Subcutaneous abdominal adipose tissue (tissue), 5 donors: ENCODE results near the gene ATP9B.

Experiments used
- H3K27ac ChIP-seq: one replicate; pipeline ENCODE4 v1.7.0; 2013; ENCODE audit warnings: low read depth, mild to moderate bottlenecking, inconsistent platforms, low read length, moderate library complexity
- H3K27me3 ChIP-seq, 5 donors: one replicate each; pipeline ENCODE4 v1.7.0; 2013; ENCODE audit warnings: low read length in 5 of 5, inconsistent platforms in 1 of 5; ENCODE audit not compliant: control insufficient read depth in 5 of 5, insufficient read depth in 4 of 5
- H3K36me3 ChIP-seq, 5 donors: one replicate each; pipeline ENCODE4 v1.7.0; 2013; ENCODE audit warnings: low read length in 5 of 5; ENCODE audit not compliant: control insufficient read depth in 5 of 5, insufficient read depth in 5 of 5
- H3K4me1 ChIP-seq, 5 donors: one replicate each; pipeline ENCODE4 v1.7.0; 2013; ENCODE audit warnings: low read length in 5 of 5, mild to moderate bottlenecking in 3 of 5, moderate library complexity in 1 of 5; ENCODE audit not compliant: control insufficient read depth in 5 of 5, insufficient read depth in 5 of 5
- H3K4me3 ChIP-seq, 5 donors: one replicate each; pipeline ENCODE4 v1.7.0; 2013; ENCODE audit warnings: low read length in 5 of 5, low read depth in 1 of 5
- H3K9ac ChIP-seq, 5 donors: one replicate each; pipeline ENCODE4 v1.7.0; 2013; ENCODE audit warnings: low read length in 5 of 5, mild to moderate bottlenecking in 4 of 5, moderate library complexity in 3 of 5
- H3K9me3 ChIP-seq, 5 donors: one replicate each; pipeline ENCODE4 v1.7.0; 2013; ENCODE audit warnings: low read length in 5 of 5; ENCODE audit not compliant: control insufficient read depth in 5 of 5
- donor health status: healthy.
- donor health status: healthy.
- donor health status: healthy.
- donor health status: healthy.
- donor health status: healthy.

The ATP9B gene

DNA sequence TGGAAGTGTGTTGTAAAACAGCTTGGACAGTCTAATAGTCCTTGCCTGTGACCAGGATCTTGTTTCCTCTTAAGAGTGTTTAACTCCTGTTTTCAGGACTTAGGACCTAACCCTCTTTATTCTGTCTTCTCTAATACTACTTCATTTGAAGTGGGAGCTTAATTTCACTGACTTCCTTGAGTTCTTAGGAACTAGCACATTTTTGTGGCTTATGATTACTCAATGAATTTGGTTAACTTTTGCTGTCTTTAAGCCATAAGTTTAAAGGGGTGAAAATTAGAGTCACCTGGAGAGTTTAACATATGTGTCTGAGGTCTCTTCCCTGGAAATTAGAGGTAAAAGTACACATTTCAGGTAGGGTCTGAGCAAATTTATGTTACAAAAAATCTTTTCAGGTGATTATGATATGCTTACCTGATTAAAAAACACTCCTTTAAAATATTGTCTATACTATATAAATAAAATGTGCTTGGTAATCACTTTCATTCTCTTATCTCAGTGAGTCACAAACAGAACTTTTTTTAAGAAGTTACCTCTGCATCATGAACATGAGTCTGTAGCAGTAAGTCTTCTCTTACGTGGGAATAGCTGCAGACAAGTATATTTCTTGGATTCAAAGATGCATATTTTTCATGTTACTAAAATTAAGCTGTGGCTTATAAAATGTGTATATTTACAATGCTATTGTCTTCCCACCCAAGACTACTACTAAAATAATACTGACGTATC lies 52.7 kb downstream of the ATP9B start:
- peaks cover 3 to 18% (median 5%) of the 10 kb centered on the region in 5 donors for H3K36me3 ChIP-seq
- H3K9me3 ChIP-seq, result no peaks in the 10 kb centered on the region
- H3K4me1 ChIP-seq, result peaks cover 3 to 15% (median 10%) of the 10 kb centered on the region in 5 donors
- no peak overlapping the region for H3K27ac ChIP-seq
- no peak overlapping the region for H3K9ac ChIP-seq
- H3K4me3 ChIP-seq, result no peak overlapping the region
- no peaks in the 10 kb centered on the region for H3K27me3 ChIP-seq

GRCh38 chr18:79123948-79124347 lies 54.8 kb downstream of the ATP9B start:
- no peaks in the 10 kb centered on the region for H3K27me3 ChIP-seq
- no peaks in the 10 kb centered on the region for H3K9me3 ChIP-seq
- no peak overlapping the region for H3K4me3 ChIP-seq
- H3K27ac ChIP-seq, result no peak overlapping the region
- no peak overlapping the region for H3K9ac ChIP-seq
- peaks cover 9 to 25% (median 10%) of the 10 kb centered on the region in 5 donors for H3K36me3 ChIP-seq
- H3K4me1 ChIP-seq, result peaks cover 3 to 6% (median 4%) of the 10 kb centered on the region in 5 donors

DNA sequence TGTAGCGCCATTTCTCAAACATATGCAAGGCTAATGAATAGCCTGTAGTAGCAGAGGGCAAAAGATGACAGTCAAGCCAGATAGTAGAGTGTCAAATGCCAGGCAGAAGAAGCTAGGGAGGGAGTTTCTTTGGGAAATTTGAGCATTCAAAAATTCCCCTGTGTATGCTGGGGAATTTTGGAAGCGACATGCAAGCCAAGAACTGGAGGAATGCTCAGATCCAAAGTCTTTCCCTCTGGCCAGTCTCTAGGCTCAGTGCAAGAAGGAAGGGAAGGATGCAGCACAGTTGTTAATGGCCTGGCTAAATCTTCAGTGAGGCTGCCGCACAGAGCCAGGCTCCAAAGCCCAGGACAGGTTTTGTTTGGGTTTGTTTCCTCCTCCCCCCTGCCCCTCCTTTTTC lies 59.9 kb downstream of the ATP9B start:
- no peaks in the 10 kb centered on the region for H3K27me3 ChIP-seq
- H3K36me3 ChIP-seq, result peaks cover 7 to 21% (median 15%) of the 10 kb centered on the region in 5 donors
- peak overlapping the region; percentile 77 for H3K27ac ChIP-seq
- no peak overlapping the region for H3K9ac ChIP-seq
- no peaks in the 10 kb centered on the region for H3K9me3 ChIP-seq
- peaks cover 5 to 13% (median 9%) of the 10 kb centered on the region in 5 donors for H3K4me1 ChIP-seq
- H3K4me3 ChIP-seq, result no peak overlapping the region

DNA sequence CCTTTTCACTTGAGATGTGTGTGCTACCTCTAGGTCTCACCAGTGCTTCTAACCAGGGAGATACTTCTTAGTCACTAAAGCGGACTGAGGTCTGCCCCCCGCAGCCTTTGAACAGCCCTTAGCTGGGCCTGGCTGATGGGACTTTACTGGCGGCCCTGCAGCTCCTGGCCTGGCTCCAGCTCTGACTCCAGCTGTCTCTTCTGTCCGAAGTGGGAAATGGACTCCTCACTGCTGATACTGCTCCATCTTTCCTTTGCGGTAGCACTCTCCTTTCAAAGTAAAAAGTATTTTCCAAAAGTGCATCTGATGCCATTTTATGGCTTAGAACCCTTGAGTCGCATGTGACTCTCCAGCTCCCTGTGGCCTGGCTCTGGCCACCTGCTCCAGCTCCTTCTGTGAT lies 64.5 kb downstream of the ATP9B start:
- Histone ChIP-seq H3K36me3 (peaks cover 0 to 19% (median 12%) of the 10 kb centered on the region in 5 donors), H3K4me3 (no peak overlapping the region), H3K27me3 (no peaks in the 10 kb centered on the region), H3K9me3 (no peaks in the 10 kb centered on the region), H3K9ac (no peak overlapping the region), H3K27ac (no peak overlapping the region), H3K4me1 (peaks cover 5 to 13% (median 10%) of the 10 kb centered on the region in 5 donors)

DNA sequence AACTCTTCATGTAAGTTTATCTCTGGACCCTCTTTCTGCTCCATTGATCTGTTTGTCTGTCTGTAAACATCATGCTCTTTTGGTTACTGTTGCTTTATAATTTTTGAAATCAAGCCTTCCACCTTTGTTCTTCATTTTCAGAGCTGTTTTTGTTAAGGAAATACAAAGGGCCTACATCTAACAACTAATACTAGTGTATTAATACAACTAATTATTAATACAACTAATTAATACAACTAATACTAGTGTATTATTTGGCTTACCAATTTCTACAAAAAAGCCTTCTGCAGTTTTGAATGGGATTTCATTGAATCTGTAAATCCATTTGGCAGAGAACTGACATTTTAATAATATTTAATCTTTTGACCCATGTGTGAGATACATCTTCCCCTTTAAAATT lies 66.7 kb downstream of the ATP9B start:
- Histone ChIP-seq H3K9ac (no peak overlapping the region), H3K9me3 (no peaks in the 10 kb centered on the region), H3K27me3 (no peaks in the 10 kb centered on the region), H3K4me3 (no peak overlapping the region), H3K36me3 (peaks cover 0 to 19% (median 12%) of the 10 kb centered on the region in 5 donors), H3K27ac (no peak overlapping the region), H3K4me1 (peaks cover 0 to 5% (median 3%) of the 10 kb centered on the region in 5 donors)

GRCh38 chr18:79136742-79137141 lies 67.5 kb downstream of the ATP9B start:
- H3K4me1 ChIP-seq, result peaks cover 0 to 5% (median 3%) of the 10 kb centered on the region in 5 donors
- H3K27me3 ChIP-seq, result no peaks in the 10 kb centered on the region
- H3K36me3 ChIP-seq, result peaks cover 0 to 18% (median 12%) of the 10 kb centered on the region in 5 donors
- no peak overlapping the region for H3K4me3 ChIP-seq
- H3K9ac ChIP-seq, result no peak overlapping the region
- no peak overlapping the region for H3K27ac ChIP-seq
- H3K9me3 ChIP-seq, result no peaks in the 10 kb centered on the region

GRCh38 chr18:79139206-79139605 lies 70.0 kb downstream of the ATP9B start:
- H3K36me3 ChIP-seq, result peaks cover 0 to 7% (median 5%) of the 10 kb centered on the region in 5 donors
- H3K9me3 ChIP-seq, result no peaks in the 10 kb centered on the region
- H3K27ac ChIP-seq, result no peak overlapping the region
- no peak overlapping the region for H3K4me3 ChIP-seq
- peaks cover 0 to 5% (median 3%) of the 10 kb centered on the region in 5 donors for H3K4me1 ChIP-seq
- no peaks in the 10 kb centered on the region for H3K27me3 ChIP-seq
- H3K9ac ChIP-seq, result no peak overlapping the region

- Histone ChIP-seq H3K9ac (no peak overlapping the region), H3K36me3 (peaks cover 9 to 23% (median 12%) of the 10 kb centered on the region in 5 donors), H3K4me1 (no peaks in the 10 kb centered on the region), H3K27me3 (no peaks in the 10 kb centered on the region), H3K9me3 (no peaks in the 10 kb centered on the region), H3K27ac (no peak overlapping the region), H3K4me3 (no peak overlapping the region)
These were observed 77.8 kb downstream of the ATP9B start for GRCh38 chr18:79147014-79147413.

- Histone ChIP-seq H3K4me1 (peaks cover 0 to 4% (median 0%) of the 10 kb centered on the region in 5 donors), H3K4me3 (no peak overlapping the region), H3K9me3 (no peaks in the 10 kb centered on the region), H3K9ac (no peak overlapping the region), H3K36me3 (peaks cover 10 to 18% (median 14%) of the 10 kb centered on the region in 5 donors), H3K27ac (no peak overlapping the region), H3K27me3 (no peaks in the 10 kb centered on the region)
These were observed 82.0 kb downstream of the ATP9B start for GRCh38 chr18:79151191-79151590.

- Histone ChIP-seq H3K4me3 (no peak overlapping the region), H3K9me3 (no peaks in the 10 kb centered on the region), H3K4me1 (peaks cover 0 to 8% (median 0%) of the 10 kb centered on the region in 5 donors), H3K9ac (no peak overlapping the region), H3K27ac (no peak overlapping the region), H3K36me3 (peaks cover 4 to 20% (median 12%) of the 10 kb centered on the region in 5 donors), H3K27me3 (no peaks in the 10 kb centered on the region)
These were observed 87.1 kb downstream of the ATP9B start for GRCh38 chr18:79156327-79156726.
